Measurements from ENCODE around the gene KMT2C.

KMT2C gene

DNA sequence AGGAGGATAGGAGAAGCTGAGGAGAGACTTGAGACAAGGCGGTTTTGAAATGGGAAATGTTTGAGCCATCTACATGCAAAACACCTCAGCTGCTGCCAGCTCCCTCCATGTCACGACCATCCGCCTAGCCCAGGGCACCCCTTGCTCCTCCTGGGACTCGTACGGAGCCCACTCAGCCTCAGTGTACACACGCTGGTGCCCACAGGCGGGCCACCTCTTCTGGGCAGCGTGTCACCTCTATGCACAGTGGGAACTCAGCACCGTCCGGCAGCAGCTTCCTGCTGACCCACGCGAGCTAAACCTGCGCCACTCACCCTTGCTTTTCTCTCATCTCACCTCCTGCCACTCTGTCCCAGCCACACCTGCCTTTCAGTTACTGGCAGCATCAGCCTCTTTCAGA lies 302.0 kb downstream of the KMT2C start:
- no peak for DNase-seq

GRCh38 chr7:152132812-152133211 lies 303.0 kb downstream of the KMT2C start:
- DNase-seq, result no peak

DNA sequence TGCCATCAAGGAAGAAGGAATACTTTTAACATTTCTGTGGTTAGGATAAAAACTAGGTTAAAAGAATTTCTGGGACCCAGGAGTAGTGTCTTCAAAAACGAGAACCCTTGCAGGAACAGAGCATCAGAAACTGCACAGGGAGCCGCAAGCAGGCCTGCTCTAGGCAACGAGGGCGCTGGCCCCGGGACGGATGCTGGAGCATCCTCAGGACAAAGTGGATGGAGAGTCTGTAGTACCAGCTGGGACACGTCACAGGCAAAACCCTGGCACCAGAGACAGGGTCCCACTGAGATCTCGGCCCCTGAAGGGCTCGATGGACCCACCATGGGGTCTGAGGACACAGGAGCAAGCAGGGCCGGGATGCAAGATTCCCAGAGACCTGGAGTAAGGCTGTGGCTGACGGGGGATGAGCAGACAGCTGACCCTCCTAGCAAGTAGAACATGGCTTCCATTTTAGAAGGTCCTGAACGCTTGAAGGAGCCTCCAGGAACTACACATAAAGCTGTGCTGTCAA lies 303.8 kb downstream of the KMT2C start:
- no peak for DNase-seq

DNA sequence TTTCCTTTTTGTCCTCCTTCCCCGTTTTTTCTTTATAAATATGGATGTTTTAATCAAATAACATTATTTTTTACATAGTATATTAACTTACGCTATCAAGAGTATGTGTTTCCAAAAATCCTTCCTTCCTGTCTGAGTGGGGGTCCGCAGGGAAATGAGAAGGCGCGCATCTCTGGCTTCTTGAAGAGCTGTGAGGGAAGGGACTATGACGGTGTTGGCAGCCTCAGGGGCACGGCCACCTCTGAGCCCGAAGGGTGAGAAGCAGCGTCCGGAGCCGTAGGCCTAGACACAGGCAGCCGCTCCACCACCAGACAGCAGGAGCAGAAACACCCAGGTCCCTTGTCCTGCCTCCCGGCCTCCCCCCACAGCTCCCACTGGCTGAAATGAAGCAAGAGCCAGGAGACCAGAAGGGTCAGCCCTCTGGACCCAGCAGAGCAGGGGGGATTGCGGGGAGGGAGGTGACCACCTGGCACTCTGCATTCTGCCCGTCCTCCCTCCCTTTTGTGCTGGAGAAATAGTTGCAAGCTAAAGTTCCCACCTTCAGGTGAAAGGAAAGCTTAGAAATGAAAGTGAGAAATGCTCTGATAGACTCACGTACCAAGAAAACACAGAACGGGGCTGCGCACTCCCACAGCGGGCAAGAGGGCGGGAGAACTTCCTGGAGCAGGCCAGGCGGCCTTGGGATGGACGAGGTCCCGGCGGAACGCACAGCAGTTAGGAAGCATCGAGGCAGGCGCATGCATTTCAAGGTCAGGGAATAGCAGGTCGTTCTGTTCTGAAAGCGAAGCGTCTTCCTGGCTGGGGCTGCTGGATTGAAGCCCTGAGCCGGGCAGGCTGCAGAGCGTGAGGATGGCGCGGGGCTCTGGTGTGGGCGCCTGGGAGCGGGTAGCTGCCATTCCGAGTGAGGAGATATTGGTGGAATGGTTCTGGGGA lies 304.9 kb downstream of the KMT2C start:
- no peak for DNase-seq

GRCh38 chr7:152129682-152130081 lies 306.1 kb downstream of the KMT2C start:
- DNase-seq, result no peak

DNA sequence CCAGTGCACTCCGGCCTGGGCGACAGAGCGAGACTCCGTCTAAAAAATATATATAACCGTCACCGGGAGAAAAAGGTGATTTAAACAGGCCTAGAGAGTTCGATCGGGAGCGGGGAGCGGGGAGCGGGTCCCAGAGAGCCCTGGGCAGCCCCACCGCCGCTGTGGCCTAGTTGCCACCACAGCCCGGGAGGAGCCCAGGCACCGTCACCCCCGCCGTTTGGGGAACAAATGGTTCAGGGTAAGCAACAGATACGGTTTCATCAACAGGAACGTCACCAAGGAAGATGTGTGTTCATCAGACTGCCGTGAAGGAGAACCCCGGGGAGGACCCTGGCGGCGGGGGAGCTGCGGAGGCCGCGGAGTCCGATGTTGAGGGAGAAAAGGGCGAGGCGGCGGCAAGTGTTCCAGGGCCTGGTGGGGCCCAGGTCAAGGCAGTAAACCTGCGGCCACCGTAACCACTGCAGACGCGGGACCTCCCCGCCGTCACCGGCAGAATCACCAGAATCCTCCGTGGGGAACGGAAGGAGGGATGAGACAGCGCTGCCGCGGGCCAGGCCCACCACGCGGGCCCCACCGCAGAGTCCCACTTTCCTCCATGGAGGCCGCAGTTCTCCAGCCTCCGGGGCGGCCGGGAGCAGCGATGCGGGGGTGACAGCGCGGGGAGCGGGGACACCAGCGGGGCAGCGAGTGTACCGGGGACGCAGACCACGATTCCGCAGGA lies 306.9 kb downstream of the KMT2C start:
- no peak for DNase-seq

GRCh38 chr7:152128252-152128651 lies 307.6 kb downstream of the KMT2C start:
- DNase-seq, result no peak

- no peak for DNase-seq
Observed at GRCh38 chr7:152127229-152127628, 308.6 kb downstream of the KMT2C start.

GRCh38 chr7:152126741-152127140 lies 309.1 kb downstream of the KMT2C start:
- no peak for DNase-seq

GRCh38 chr7:152122540-152122939 lies 313.3 kb downstream of the KMT2C start:
- DNase-seq, result no peak

DNA sequence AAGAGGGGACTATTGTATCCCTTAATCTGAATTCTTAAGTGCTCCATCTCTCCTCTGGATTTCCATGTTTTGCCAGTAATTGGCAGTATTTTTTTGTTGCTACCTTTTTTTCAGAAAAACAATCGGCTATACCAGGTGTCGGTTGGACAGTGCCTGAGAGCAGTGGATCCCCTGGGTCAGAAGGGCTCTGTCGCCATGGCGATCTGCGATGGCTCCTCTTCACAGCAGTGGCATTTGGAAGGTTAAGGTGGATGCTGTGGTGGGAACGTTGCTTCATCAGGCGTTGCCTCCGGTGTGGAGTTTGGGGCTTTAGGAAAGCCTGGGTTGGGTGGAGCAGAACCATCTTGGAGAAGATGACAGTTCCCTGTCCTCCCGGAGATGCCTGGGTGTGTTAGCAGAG lies 314.4 kb downstream of the KMT2C start:
- DNase-seq, result no peak

DNA sequence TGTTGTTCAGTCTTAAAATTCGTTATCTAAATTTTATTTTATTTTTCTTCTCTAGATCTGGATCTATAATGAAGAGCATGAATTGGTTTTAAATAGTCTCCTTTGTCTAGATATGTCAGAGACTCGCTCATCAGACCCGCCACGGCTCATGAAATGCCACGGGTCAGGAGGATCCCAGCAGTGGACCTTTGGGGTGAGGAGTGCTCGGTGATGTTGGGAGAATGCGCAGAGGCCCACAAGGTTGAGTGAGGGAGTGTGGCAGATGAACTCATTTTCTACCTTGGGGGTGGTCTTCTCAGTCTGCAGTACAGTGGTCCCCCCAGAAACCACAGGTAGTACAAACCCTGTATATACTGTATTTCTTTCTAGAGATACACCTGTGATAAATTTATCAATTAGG lies 315.0 kb downstream of the KMT2C start:
- no peak for DNase-seq

DNA sequence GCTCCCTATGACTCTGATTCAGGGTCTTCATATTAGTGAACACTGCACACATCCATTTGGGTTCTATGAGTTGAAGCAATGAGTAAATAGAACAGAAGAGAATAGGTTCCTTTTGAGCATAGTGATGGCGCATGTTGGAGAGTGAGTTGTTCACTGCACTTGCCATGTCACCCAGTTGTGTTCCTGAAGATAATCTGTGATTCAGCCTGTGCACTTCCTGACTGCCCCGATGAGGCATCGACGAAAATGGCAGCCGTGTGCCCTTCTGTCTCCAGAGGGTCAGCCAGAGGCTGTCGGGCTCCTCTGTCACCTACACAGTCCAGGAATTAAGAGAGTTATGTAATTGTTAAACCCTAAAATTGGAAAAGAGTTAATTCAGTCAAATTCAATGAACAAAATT lies 315.6 kb downstream of the KMT2C start:
- no peak for DNase-seq

DNA sequence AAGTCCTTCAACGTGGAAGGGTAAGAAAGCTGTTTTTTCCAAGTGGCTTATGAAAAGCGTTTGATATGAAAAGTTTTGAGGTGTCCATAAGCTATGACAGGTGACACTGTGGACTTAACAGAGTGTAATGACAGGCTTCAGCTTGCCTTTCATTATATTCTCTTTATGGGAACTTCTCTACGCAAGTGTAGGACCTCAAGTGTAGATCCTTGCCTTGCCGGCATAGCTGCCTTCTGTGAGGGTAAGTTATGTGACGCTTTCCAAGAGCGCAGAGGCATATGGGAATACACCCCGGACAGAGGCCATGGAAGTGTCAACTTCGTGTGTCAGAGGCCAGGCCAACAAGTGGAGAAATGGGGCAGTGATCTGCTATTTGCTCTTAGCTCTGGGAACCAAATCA lies 318.4 kb downstream of the KMT2C start:
- no peak for DNase-seq

GRCh38 chr7:152115021-152115718 lies 320.6 kb downstream of the KMT2C start:
- DNase-seq, result no peak

GRCh38 chr7:152112829-152113228 lies 323.0 kb downstream of the KMT2C start:
- no peak for DNase-seq

DNA sequence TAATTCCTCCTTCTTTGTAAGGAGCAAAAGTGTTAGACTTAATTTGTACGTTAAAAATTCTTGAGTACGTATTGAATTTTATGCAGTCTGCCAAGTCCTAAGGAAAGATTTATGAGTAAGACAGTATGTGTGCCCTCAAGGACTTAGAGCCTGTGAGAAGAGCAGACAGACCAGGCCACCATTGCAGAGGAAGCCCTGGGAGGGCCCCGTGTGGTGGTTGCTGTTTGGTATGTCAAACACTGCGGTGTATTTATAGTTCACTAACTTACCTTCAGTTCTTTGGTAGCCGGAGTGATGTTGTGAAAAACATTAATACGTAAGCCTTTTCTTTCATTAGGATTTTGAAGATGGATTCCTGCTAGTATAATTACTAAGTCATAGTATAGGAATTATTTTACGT lies 327.4 kb downstream of the KMT2C start:
- no peak for DNase-seq

DNA sequence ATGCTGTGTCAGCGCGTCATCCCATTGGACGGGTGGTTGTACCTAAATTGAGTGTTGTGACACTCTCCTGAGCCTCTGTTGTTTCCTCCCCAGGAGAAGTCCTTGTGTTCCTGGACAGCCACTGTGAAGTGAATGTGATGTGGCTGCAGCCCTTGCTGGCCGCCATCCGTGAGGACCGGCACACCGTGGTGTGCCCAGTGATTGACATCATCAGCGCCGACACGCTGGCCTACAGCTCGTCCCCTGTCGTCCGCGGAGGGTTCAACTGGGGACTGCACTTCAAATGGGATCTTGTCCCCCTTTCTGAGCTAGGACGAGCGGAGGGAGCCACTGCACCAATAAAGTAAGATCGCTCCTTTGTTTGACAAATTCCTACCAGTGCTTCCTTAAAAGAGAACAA lies 327.9 kb downstream of the KMT2C start:
- no peak for DNase-seq

- no peak for DNase-seq
Observed at GRCh38 chr7:152106990-152107389, 328.8 kb downstream of the KMT2C start.

- DNase-seq, result no peak
Observed at GRCh38 chr7:152105205-152105604, 330.6 kb downstream of the KMT2C start.

DNA sequence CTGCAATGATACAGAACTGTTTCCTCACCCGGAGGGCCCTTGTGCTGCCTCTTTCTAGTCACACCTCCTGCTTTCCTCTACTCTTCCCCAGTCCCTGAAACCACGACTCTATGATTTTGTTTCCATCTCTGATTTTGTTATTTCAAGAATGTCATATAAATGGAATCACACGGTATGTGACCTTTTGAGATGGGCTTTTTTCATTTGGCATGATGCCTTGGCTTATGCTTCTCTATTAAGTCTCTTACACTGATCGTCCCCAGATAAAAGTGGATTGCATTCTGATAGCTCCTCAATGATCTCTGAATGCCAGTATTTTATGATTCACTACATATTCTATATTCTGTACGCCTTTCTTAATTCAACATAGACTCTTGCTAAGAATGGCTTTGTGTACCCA lies 332.1 kb downstream of the KMT2C start:
- no peak for DNase-seq

DNA sequence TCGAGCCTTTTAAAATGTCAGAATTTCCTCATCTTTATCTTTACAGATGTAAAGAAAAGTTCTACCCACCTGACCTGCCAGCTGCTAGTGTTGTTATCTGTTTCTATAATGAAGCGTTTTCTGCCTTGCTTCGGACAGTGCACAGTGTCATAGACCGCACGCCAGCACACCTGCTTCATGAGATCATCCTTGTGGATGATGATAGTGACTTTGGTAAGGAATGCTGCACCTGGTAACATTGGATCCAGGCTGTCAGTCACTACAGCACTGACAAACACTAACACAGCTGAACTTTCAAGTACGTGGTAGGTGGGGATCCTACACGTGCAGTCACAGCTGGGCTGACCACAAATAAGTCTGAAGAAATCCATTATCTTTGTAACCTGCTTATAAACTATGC lies 332.7 kb downstream of the KMT2C start:
- no peak for DNase-seq

- DNase-seq, result no peak
Observed at GRCh38 chr7:152097330-152097729, 338.5 kb downstream of the KMT2C start.
